ENCODE measurements around the gene ATP1A4.
"Not testable (repeated sequence)": the region's sequence is repeated elsewhere in the genome, so short reads cannot be mapped to it uniquely, and the experiment has no call there.

The ATP1A4 gene

DNA sequence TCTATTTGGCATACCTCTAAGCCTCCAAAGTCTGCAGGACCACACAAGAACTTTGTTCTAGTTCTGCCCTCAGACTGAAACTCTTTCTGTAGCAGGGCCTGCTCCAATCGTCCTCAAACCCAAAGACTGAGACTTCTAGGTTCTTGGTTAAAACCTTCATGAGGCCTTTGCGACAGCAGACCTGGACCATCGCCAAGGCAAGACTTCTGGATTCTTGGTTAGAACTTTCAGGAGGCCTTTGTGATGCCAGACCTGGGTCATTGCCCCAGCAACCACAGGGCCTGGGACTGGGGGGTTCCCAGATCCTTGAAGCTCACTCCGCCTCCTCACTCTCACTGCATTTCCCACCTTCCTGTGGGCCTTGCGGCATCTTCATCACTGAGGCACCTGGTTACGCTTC, at the start of gene ATP1A4:
ATP1A4 (plus strand) TSS at position 301 of the 400 bp plus-strand sequence. CDS start 438 bp downstream, outside the sequence.
- DNase-seq (ENCODE audit: low read depth in 2 of 3, low spot score in 1 of 3), result no peak

DNA sequence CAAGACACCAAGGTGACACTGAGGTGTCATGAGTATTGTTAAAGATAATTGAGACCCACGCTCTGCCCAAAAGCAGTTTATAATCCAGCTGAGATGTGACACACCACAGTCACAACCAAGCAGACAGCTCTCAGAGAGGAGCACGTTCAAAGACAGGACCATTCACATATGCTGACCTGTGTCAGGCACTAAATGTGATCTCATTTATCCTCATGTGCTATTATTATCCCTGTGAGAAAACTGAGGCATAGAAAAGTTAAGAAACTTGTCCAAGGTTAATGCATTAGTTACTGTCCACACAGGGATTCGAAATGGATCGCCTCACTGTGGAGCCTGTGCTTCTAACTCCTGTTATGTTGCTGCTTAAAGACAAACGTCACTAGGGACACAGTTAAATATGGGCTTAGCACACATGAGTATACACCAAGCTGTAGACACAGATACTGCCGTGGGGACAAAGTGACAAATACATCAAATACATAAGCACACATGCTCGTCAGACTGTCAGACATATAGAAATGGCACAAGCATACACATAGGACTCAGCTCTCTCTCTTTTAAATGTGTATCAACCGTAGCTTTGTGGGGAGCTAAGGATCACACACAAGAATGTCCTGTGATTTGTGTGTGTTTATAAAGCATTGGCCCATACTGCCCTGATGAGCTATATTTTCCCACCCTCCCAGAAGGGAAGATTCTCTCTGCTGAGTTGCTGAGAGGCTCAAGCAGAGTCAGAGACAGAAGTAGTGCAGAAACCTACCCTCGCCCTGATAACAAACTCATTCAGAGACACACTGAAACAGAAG, 49.5 kb upstream of the ATP1A4 start:
- no peak for DNase-seq (ENCODE audit: low read depth in 2 of 3, low spot score in 1 of 3)

DNA sequence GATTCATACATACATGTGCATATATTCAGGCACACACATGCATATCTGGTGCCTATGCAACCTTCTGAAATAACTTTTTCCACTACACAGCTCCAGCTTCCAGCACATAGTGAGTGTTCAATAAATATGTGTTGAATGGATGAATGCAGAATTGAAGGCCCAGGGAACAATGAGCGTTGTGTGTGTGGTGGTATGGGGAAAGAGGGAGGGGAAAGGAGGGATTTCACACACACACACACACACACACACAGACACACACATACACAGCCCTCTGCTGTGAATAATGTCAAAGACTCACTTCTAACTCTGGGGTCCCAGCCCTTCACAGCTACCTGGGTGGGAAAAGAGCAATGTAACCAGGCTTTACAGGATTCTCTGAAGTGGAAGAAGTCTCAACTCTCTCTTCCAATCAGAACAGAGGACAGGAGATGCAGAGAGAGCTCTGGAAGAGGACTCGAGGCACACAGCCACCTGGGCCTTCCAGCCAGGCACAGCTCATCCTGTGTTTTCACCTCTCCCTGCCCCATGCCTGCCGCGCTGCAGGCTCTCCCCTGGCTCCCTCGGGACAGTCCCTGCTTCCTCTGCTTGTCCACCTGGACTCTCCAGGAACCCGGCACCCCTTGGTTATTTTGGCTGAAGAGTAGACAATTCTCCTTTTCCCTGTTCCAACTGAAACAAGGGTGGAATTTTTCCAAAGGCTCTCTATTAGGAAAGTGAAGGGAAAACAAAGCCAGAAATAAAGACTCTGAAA, 47.6 kb upstream of the ATP1A4 start:
- DNase-seq (ENCODE audit: low read depth in 2 of 3, low spot score in 1 of 3), result no peak

DNA sequence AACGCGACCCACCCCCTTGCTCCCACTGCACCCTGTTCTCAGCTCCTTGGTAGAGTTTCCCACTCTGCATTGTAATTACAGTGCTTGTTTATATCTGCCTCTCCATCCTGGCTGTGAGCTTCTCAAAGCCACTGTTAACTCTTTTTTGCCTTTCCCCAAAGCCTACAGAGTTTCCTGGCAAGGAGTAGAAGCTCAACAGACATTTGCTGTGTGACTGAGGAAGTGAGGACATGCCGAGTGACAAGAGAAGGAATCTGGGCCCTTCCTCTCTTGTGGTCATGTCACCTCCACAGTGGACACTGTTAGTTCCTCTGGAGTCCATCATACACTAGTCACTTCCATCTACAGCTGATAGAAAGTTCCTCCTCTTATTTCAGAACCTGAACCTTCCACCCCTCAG, 46.9 kb upstream of the ATP1A4 start:
- no peak for DNase-seq (ENCODE audit: low read depth in 2 of 3, low spot score in 1 of 3)

DNA sequence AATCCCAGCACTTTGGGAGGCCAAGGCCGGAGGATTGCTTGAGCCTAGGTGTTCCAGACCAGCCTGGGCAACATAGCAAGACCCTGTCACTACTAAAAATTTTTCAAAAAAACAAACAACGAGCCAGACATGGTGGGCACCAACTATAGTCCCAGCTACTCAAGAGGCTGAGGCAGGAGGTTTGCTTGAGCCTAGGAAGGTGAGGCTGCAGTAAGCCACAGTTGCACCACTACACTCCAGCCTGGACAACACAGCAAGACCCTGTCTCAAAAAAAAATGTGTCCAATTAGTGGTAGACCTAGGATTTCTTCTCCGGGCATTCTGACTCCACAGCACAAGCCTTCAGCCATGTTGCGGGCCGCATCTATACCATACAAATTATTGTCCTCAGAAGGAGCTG, 46.2 kb upstream of the ATP1A4 start:
- DNase-seq (ENCODE audit: low read depth in 2 of 3, low spot score in 1 of 3), result no peak

DNA sequence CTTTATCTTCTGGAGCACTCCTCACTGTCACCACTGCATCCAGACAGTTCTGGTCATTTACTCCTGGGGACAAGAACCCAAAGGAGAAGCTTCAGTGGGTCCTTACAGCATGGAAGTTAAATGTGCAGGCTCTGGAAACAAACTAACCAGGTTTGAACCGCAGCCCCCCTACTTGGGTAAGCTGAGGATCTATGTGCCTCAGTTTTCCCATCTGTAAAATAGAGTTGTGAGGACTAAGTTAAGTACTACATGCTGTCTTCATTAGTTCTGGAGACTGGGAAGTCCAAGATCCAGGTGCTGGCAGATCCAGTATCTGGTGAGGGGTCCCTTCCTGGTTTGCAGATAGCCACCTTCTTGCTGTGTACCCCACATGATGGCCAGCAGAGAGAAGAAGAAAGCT, 43.9 kb upstream of the ATP1A4 start:
- no peak for DNase-seq (ENCODE audit: low read depth in 2 of 3, low spot score in 1 of 3)

DNA sequence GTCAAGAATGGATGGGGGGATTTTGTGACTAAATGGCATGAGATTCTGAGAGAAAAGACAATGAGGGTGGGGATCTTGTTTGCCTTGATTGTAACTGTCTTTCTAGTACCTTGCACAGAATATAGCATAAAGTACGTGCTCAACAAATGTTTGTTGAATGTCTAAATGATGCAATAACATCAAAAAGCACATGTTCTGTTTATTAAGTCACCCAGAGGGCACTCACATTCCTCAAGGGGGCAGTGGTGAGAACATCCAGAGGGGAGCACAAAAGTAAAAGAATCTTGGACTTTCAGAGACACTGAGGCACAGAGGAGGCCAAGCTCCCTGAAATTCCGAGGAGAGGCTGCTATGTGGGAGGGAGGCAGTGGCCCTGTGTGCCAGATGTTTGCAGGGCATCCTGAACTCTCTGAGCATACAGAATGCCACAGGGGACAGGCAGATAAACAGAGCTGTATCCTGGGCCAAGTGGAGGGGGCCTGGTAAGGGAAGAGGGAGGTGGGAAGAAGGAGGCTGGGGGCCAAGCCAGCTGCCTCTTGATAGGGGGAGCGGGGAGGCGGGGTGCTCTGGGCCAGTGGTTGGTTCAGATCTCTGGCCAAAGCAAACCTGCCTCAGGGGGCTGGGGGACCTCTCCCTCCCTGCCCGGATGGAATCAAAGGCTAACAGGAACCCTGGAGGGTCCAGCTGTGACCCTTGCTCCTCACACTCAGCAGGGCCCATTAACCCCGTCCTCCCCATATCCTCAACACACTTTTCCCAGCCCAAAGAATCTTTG, 42.3 kb upstream of the ATP1A4 start:
- peak in 2 of 3 donors; percentile 16 to 46 for DNase-seq (ENCODE audit: low read depth in 2 of 3, low spot score in 1 of 3)

DNA sequence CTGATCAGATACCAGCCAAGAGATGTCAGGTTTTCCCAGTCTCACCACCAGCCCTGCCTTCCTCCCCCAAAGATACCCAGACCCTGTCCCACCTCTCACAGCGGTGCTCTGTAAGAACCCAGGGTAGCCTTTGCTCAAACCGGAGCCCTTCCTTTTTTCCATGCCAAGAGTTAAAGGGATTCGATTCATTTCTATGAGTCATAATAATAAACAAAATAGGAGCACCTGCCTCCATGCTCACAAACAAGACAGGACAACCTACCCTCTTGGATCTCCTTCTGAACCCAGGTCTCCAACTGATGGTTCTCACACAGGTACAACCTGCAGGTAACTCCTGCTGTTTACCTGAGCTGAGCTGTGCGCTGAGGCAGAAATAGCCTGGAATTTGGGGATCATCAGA, 41.7 kb upstream of the ATP1A4 start:
- DNase-seq (ENCODE audit: low read depth in 2 of 3, low spot score in 1 of 3), result no peak

DNA sequence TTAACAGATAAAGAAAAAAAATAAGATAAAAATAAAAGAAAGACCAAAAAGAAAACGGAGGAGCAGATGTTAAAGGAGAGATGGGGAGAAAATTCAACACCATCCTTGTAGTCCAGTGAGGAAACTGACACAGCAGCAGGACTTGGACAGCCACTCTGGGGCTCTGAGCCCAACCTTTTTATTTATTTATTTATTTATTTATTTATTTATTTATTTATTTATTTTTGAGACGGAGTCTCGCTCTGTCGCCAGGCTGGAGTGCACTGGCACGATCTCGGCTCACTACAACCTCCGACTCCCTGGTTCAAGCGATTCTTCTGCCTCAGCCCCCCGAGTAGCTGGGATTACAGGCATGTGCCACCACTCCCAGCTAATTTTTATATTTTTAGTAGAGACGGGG, 39.9 kb upstream of the ATP1A4 start:
- not testable (repeated sequence) for DNase-seq (ENCODE audit: low read depth in 2 of 3, low spot score in 1 of 3)

DNA sequence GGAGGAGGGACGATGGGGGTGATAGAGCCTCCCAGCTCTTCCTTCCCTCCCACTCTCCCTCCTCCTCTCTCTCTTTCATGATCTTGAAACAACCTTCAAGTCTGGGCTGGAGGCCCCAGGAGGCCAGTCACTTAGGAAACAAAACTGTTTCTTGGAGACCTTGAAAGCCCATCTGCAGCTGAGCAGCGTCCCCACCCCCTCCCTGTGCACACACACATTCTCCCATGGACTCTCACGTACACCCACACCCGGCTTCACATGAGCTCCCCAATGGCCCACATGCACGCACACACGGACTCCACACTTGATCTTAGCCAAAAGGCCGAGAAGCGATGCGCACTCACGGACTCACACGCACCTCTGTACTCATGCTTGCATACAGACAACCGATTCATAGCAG, 39.0 kb upstream of the ATP1A4 start:
- DNase-seq (ENCODE audit: low read depth in 2 of 3, low spot score in 1 of 3), result no peak

DNA sequence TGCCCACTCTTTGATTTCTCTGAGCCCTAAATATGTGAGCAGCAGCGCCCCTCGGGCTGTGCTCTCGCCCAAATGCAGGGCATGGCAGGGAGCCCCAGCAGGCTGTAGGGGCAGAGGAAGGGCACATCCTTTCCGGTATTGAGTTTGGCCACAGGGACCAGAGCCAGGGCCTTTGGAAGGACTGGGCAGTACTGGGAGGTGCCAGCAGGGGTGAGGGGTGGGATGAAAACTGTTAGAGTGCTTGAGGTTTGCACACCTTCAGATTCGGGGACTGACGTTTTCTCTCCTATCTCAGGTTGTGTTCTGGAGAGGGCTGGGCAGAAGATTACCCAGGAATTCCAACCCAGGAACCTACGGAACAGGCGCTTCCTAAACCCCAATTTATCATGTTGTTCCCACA, 38.0 kb upstream of the ATP1A4 start:
- DNase-seq (ENCODE audit: low read depth in 2 of 3, low spot score in 1 of 3), result no peak

DNA sequence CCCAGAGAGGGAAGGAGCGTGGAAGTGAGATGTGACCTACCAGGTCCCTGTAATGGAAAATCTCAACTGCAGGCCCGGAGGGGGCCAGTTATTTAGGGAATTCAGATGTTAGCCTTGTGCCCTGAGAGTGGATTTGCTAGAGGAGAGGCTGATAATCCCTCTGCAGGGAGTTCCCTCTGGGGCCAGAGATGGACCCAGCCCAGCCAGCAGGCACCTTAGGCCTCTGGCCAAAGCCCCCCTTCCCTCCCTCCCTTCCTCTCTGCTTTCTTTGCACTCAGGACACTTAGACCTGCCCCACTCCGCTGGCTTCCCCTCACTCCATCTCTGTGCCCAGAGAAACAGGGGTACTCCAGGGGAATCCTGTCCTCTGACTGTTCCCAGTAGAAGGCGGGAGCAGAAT, 37.3 kb upstream of the ATP1A4 start:
- no peak for DNase-seq (ENCODE audit: low read depth in 2 of 3, low spot score in 1 of 3)

DNA sequence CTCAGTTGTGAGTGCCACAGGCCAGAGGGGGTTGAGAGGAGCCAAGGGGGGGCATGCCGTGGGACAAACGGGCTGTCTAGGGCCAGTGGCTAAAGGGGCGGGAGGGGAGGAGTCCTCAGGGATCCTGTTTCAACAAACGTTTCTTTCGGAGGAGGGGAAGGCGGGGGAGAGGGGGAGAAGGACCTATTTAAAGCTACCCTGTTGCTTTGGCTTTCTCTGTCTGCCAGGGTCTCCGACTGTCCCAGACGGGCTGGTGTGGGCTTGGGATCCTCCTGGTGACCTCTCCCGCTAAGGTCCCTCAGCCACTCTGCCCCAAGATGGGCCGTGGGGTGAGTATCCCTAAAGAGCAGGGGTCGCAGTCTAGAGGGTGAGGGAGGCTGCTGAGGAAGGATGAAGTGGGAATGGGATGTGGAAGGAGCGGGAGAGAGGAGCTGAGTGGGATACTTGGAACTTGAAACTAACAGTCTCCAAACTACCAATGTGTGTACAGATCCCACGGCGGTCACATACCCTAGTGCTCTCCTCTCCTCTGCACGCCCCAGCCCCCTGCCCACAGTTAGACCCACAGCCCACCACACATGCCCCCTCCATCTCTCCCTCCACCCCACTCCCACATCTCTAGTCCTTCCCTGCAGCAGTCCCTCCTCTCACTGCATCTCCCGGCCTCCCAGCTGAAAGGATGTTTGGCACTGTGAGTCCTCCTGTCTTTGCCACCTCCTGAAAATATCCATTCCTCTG, 35.7 kb upstream of the ATP1A4 start, which contains the start of gene ATP1A2:
ATP1A2 (plus strand) TSS at position 215 of the 738 bp plus-strand sequence; CDS start at position 318, 103 bp downstream.
- DNase-seq (ENCODE audit: low read depth in 2 of 3, low spot score in 1 of 3), result no peak

DNA sequence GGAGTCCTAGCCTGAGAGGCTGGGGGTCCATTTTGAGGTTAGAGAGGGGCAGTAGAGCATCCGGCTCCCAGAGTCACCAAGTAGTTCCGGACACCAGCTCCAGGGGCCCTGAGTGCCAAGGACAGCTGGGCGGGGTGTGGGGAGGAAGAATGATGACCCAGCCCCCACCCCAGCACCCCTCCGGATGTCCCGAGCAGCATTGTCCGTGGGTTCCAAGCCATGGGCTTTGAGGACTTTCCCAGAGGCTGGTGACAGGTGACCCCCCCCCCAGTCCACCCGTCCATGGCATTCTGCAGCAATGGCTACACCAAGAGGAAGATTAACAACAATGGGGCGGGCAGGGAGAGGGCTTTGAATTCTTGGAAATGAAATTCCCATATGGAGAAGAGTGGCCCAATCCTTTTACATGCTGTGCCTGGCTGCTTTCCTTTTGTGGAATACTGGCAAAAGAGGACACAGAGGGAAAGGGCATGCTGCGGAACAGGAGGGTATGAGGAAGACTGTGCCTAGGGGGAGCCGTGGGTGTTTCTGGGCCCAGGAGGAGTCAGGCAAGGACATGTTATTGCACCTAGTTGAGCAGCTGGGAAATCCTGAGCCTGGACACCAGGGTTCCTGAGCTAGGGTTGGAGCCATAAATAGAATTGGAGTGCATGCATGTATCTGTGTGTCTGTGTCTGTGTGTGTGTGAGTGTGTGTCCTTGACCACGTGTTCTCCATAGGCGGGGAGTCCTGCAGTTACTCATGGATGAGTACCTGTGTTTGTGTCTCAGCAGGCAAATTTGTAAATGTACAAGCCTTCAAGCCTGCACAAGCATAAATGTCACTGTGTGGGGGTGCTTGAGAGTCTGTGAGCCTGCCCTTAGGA, 34.9 kb upstream of the ATP1A4 start:
- no peak for DNase-seq (ENCODE audit: low read depth in 2 of 3, low spot score in 1 of 3)

DNA sequence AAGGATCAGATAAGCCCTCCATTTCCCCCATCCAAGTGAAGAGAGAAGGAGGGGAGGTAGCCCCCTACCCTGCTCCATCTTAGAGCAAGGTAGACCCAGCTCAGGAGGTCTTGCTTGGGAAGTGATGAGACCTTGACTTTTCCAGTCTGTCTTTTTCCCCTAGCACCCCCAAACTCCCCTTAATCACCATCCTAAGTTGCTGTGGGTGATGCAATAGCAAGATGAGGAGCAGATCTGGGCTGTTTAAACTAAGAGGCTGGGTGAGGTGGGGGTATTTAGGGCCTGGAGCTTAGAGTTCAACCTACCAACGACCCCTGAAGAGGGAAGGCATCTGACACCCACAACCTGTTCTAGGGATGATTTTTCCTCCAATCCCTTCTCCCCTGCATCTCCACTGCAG, 34.1 kb upstream of the ATP1A4 start:
- no peak for DNase-seq (ENCODE audit: low read depth in 2 of 3, low spot score in 1 of 3)

DNA sequence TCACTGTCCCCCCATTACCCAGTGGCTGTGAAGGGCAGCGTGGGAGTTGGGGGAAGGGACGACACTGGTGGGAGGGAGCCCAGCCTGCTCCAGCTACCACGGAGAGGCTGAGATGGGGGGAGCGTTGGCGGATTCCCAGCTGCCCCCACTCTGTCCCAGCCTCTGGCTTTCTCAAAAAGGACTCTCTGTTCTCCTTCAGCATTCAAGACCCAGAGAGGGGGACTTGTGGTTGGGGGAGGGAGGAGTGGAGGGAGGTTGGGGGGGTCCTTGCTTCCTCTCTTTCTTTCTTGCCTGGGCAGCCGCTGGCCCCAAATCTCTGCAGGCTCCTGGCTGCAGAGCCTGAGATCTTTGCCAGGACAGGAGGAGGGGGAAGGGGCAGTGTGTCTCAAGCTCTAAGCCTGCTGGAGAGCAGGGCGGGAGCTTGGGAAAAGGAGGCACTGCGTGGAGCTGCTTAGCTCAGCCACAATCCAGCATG, 33.7 kb upstream of the ATP1A4 start:
- no peak for DNase-seq (ENCODE audit: low read depth in 2 of 3, low spot score in 1 of 3)

DNA sequence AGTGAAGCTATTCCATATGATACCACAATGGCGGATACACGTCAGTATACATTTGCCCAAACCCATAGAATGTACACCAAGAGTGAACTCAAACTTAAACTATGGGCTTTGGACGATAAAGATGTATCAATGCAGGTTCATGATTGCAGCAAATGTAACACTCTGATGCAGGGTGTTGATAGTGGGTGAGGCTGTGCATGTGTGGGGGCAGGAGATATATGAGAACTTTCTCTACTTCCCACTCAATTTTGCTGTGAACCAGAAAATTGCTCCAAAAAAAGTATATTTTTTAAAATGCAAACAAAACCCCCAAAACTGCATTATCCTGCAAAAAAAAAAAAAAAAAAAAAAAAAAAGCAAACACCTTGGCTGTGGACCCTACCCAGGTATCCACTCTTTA, 32.5 kb upstream of the ATP1A4 start:
- DNase-seq (ENCODE audit: low read depth in 2 of 3, low spot score in 1 of 3), result no peak

DNA sequence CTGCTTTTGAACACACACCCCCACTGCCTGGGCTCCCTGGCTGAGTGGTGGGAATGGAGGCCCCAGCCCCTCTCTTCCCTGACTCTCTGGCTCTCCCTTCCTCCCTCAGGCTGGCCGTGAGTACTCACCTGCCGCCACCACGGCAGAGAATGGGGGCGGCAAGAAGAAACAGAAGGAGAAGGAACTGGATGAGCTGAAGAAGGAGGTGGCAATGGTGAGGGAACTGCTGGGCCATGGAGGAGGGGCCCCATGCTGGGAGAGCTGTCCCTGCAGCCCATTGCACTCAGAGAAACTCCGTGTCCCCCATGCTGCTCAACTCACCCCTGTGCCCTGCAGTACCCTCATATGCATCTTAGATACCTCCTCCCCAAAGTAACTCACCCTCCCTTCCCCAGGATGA, 30.6 kb upstream of the ATP1A4 start:
- DNase-seq (ENCODE audit: low read depth in 2 of 3, low spot score in 1 of 3), result no peak

DNA sequence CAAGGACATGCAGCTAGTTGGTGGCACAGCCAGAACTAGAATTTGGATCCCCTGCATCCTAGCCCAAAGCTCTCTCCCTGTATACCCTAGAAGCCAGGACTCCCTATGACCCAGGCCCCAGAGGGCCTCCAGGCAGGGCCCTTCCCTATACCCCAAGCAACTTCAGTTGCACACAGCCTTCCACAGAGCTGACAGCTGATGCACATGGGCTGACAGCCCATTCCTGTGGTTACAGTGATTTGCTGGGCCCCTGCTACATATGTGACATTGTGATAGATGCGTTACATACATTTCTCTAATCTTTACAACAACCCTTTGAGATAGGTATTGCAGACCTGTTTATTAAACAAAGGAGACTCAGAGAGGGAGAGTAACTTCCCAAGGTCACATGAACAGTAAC, 30.0 kb upstream of the ATP1A4 start:
- no peak for DNase-seq (ENCODE audit: low read depth in 2 of 3, low spot score in 1 of 3)

DNA sequence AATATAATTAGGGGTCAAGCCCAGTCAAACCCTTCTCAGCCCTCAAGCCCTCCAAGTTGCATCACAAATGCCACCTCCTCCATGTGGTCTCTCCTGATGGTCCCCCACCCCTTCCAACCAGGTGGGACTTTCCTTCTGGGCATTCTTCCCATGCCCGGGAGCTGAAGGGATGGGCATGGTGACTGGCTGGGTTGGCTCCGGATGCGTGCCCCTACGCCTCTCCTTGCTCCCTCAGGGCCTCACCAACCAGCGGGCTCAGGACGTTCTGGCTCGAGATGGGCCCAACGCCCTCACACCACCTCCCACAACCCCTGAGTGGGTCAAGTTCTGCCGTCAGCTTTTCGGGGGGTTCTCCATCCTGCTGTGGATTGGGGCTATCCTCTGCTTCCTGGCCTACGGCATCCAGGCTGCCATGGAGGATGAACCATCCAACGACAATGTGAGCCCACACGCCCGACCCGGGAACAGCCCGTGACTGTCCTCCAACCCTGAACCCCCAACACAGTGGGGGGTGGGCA, 28.4 kb upstream of the ATP1A4 start:
- DNase-seq (ENCODE audit: low read depth in 2 of 3, low spot score in 1 of 3), result no peak
